Loucy (cell line): ENCODE data around the gene RPL28.

Source experiments
- EZH2phosphoT487 ChIP-seq: fragments of 200-600 bp; IDR thresholded peaks from 2 replicates; pipeline ENCODE4 v1.6.1; 2018; ENCODE audit warnings: antibody characterized with exemption, mild to moderate bottlenecking, moderate library complexity, borderline replicate concordance
- TF ChIP-seq, protein P1 (sequence below): fragments of 200-600 bp; sonication (generic); conservative IDR thresholded peaks from 2 replicates; pipeline ENCODE4 v1.5.1; 2014; ENCODE audit warnings: mild to moderate bottlenecking, antibody characterized with exemption, low read length

DNA sequence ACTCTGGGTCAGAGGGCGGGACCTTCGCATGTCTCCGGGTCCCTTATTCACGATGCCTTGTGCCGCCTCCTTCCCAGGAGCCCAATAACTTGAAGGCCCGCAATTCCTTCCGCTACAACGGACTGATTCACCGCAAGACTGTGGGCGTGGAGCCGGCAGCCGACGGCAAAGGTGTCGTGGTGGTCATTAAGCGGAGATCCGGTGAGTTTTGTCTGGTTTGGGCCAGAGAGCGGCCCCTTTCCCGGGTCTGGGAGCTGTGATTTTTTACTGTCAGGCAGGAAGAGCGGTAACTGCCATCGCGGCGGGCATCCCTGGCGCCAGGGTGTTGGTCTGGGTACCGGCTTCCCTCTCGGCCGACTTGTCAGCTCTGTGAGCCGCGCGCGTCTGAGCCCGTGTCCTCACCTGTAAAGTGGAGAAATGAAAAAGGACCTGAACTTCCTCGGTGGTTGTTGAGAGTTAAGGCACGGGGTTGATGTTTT is 800 bp downstream of the RPL28 start:
- TF ChIP-seq, protein P1, sequence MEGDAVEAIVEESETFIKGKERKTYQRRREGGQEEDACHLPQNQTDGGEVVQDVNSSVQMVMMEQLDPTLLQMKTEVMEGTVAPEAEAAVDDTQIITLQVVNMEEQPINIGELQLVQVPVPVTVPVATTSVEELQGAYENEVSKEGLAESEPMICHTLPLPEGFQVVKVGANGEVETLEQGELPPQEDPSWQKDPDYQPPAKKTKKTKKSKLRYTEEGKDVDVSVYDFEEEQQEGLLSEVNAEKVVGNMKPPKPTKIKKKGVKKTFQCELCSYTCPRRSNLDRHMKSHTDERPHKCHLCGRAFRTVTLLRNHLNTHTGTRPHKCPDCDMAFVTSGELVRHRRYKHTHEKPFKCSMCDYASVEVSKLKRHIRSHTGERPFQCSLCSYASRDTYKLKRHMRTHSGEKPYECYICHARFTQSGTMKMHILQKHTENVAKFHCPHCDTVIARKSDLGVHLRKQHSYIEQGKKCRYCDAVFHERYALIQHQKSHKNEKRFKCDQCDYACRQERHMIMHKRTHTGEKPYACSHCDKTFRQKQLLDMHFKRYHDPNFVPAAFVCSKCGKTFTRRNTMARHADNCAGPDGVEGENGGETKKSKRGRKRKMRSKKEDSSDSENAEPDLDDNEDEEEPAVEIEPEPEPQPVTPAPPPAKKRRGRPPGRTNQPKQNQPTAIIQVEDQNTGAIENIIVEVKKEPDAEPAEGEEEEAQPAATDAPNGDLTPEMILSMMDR, result no peak
- no peak for TF ChIP-seq EZH2phosphoT487
